NK-92 (cell line): Measurements from ENCODE around the gene RBM46.
"Not testable (repeated sequence)": the region's sequence is repeated elsewhere in the genome, so short reads cannot be mapped to it uniquely, and the experiment has no call there.

Source experiments
- DNase-seq: peaks from one replicate; lab custom pipeline; 2025; ENCODE audit not compliant: unreplicated experiment; lab: John Stamatoyannopoulos, UW

RBM46 gene

GRCh38 chr4:154836030-154836429, 55.0 kb downstream of the RBM46 start:
- no peak for DNase-seq

- no peak for DNase-seq
Measured at GRCh38 chr4:154836513-154836912, 55.4 kb downstream of the RBM46 start.

GRCh38 chr4:154838155-154838554, 57.1 kb downstream of the RBM46 start:
- DNase-seq = no peak

GRCh38 chr4:154838694-154839093, 57.6 kb downstream of the RBM46 start:
- DNase-seq = no peak

- DNase-seq = no peak
Measured at GRCh38 chr4:154854362-154854761, 73.3 kb downstream of the RBM46 start.

GRCh38 chr4:154858166-154858565, 77.1 kb downstream of the RBM46 start:
- DNase-seq = no peak

GRCh38 chr4:154868414-154869194, 87.5 kb downstream of the RBM46 start:
- DNase-seq = no peak

GRCh38 chr4:154869301-154869700, 88.2 kb downstream of the RBM46 start:
- DNase-seq = no peak

- DNase-seq = no peak
Measured at GRCh38 chr4:154872198-154872597, 91.1 kb downstream of the RBM46 start.

GRCh38 chr4:154874049-154874448, 93.0 kb downstream of the RBM46 start:
- DNase-seq = not testable (repeated sequence)

GRCh38 chr4:154877110-154877760, 96.2 kb downstream of the RBM46 start:
- DNase-seq = no peak
